Measurements from ENCODE around the gene LAPTM4A. TPM values are rescaled to one million over a fixed set of nuclear protein-coding genes. Genes with fewer than 3 reads are reported as not detected.
A peak's percentile ranks its signal among the peaks of the same experiment; 100 is the strongest.

The LAPTM4A gene
- polyA plus RNA-seq, 1 donor (not counting 4 experiments of a cell fraction or from before 2014, with no cell fraction given): 509 TPM

GRCh38 chr2:20013126-20013849, 38.1 kb downstream of the LAPTM4A start:
- H3K27ac ChIP-seq (ENCODE audit: control insufficient read depth, insufficient read depth, low read length): no peak overlapping the region
- H3K36me3 ChIP-seq (ENCODE audit: control insufficient read depth in 2 of 2, extremely low read depth in 1 of 2, insufficient read depth in 2 of 2, low read length in 2 of 2): no peaks in the 10 kb centered on the region

DNA sequence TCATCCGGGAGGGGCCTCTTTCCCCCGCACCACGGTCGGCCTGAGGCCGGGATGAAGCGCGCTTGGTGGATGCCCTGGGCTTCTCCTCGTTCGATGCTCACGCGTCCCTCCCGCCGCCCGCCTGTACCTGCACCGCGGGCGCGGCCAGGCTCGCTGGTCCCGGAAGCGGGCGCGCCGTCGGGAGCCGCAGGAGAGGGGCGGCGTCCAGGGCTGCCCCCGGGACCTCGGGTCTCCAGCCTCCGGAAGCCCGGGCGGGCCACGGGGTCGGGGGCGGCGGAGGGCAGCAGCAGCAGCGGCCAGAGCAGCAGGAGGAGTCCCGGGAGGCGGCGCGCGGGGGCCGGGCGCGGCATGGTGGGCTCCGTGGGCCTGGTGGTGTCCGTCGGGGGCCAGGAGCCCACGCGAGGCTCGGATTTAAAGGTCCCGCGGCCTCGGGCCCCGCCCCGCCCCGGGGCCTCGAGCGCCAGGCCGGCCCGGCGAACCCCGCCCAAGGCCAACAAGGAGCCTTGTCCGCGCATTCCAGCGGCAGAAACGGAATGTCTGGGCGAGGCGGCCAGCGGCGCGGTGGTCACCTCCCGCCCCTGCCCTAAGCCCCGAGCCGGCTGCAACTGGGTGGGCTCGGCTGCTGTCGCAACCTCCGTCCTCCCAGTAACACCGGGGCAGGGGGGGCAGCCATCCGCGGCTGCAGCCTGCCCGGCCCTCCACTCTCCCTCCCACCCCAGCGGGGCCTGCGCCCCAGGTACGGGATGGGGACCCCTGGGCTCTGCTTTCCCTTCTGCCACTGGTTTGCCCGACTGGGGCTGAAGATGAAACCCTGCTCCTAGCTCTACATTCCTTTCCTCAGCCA, 38.9 kb downstream of the LAPTM4A start, which contains the start of gene MATN3:
MATN3 (minus strand) TSS at position 387 of the 844 bp plus-strand sequence; CDS start at position 350, 37 bp downstream.
- Histone ChIP-seq H3K9ac (ENCODE audit: control insufficient read depth, extremely low read depth, insufficient read depth, low read length) (peak within 1 kb of the TSS; percentile 37), H3K9me3 (ENCODE audit: control insufficient read depth, low read depth, low read length) (no peaks in the 10 kb centered on the region), H3K79me2 (ENCODE audit: control insufficient read depth, insufficient read depth, low read length) (no peaks in the 10 kb centered on the region), H3K36me3 (ENCODE audit: control insufficient read depth in 2 of 2, extremely low read depth in 1 of 2, insufficient read depth in 2 of 2, low read length in 2 of 2) (no peaks in the 10 kb centered on the region), H3K4me1 (ENCODE audit: control insufficient read depth, extremely low read depth, insufficient read depth, low read length) (peaks cover 8% of the 10 kb centered on the region), H3K27me3 (ENCODE audit: control insufficient read depth, extremely low read depth, insufficient read depth, low read length) (peaks cover 9% of the 10 kb centered on the region), H3K27ac (ENCODE audit: control insufficient read depth, insufficient read depth, low read length) (no peak within 1 kb of the TSS), H3K4me3 (ENCODE audit: control insufficient read depth in 2 of 3, extremely low read depth in 1 of 3, insufficient read depth in 2 of 3, low read depth in 1 of 3, low read length in 3 of 3) (peak within 1 kb of the TSS; percentile 26 to 51 (median 40)), H3K4me2 (ENCODE audit: control insufficient read depth, extremely low read depth, insufficient read depth, low read depth, low read length) (peak within 1 kb of the TSS; percentile 70), H3K9me1 (ENCODE audit: control insufficient read depth, extremely low read depth, insufficient read depth, low read length) (no peaks in the 10 kb centered on the region), H4K20me1 (ENCODE audit: control insufficient read depth, extremely low read depth, insufficient read depth, low read length) (no peaks in the 10 kb centered on the region), H2AFZ (ENCODE audit: control insufficient read depth, low read length) (peak within 1 kb of the TSS; percentile 70)
- no peak for FAIRE-seq
- TF ChIP-seq EZH2 (IDR thresholded peaks at IDR 0.05; ENCODE audit: low read length): no peak
- dilution Hi-C loops (cut with MboI; ENCODE audit: extremely low pct_ligation_motif_present, low sequenced_read_pairs): no loop called here
- no peak for DNase-seq (ENCODE audit: low read depth, low spot score)

More at GRCh38 chr2:20013126-20013849, 38.1 kb downstream of the LAPTM4A start:
- Histone ChIP-seq H3K9me3 (ENCODE audit: control insufficient read depth, low read depth, low read length) (no peaks in the 10 kb centered on the region), H3K79me2 (ENCODE audit: control insufficient read depth, insufficient read depth, low read length) (no peaks in the 10 kb centered on the region), H3K9me1 (ENCODE audit: control insufficient read depth, extremely low read depth, insufficient read depth, low read length) (no peaks in the 10 kb centered on the region), H3K4me2 (ENCODE audit: control insufficient read depth, extremely low read depth, insufficient read depth, low read depth, low read length) (peak overlapping the region; percentile 70), H3K4me1 (ENCODE audit: control insufficient read depth, extremely low read depth, insufficient read depth, low read length) (peaks cover 8% of the 10 kb centered on the region), H3K27me3 (ENCODE audit: control insufficient read depth, extremely low read depth, insufficient read depth, low read length) (peaks cover 9% of the 10 kb centered on the region), H3K9ac (ENCODE audit: control insufficient read depth, extremely low read depth, insufficient read depth, low read length) (no peak overlapping the region), H2AFZ (ENCODE audit: control insufficient read depth, low read length) (peak overlapping the region; percentile 70), H3K4me3 (ENCODE audit: control insufficient read depth in 2 of 3, extremely low read depth in 1 of 3, insufficient read depth in 2 of 3, low read depth in 1 of 3, low read length in 3 of 3) (peak overlapping the region in 1 of 3 experiments; percentile 38), H4K20me1 (ENCODE audit: control insufficient read depth, extremely low read depth, insufficient read depth, low read length) (no peaks in the 10 kb centered on the region)
- no peak for TF ChIP-seq CTCF (optimal IDR thresholded peaks at IDR 0.05 in 1 of 3, IDR thresholded peaks at IDR 0.05 in 1 of 3, conservative IDR thresholded peaks at IDR 0.05 in 1 of 3; ENCODE audit: extremely low read depth in 1 of 3, insufficient read depth in 2 of 3, low read length in 3 of 3)
- TF ChIP-seq EZH2 (IDR thresholded peaks at IDR 0.05; ENCODE audit: low read length): no peak
- DNase-seq (ENCODE audit: low read depth, low spot score): no peak
- dilution Hi-C loops (cut with MboI; ENCODE audit: extremely low pct_ligation_motif_present, low sequenced_read_pairs): no loop called here
- no peak for FAIRE-seq

Measured in keratinocyte (primary cell).